ENCODE results near the gene ADCY10. TPM values are rescaled to one million over a fixed set of nuclear protein-coding genes. Genes with fewer than 3 reads are reported as not detected.

Gene ADCY10
- total and polyA plus RNA-seq, 2 experiments from 2014 or later: not detected

GRCh38 chr1:167799747-167800146 is 114.2 kb downstream of the ADCY10 start:
- peaks cover 11% of the 10 kb centered on the region; the same call in 2 of the 3 replicates for H3K36me3 Mint-ChIP-seq (ENCODE audit: low read depth)
- TF ChIP-seq ZNF114 (CRISPR knock-in tag; IDR thresholded peaks at IDR 0.05): no peak
- TF ChIP-seq STAT1 (IDR thresholded peaks at IDR 0.05; ENCODE audit: unreplicated experiment): no peak
- no peak for TF ChIP-seq NANOG (IDR thresholded peaks at IDR 0.05; ENCODE audit: borderline replicate concordance)
- TF ChIP-seq EZH2phosphoT487 (IDR thresholded peaks at IDR 0.05; ENCODE audit: unreplicated experiment): no peak
- TF ChIP-seq REST (IDR thresholded peaks at IDR 0.05; ENCODE audit: unreplicated experiment): no peak
- TF ChIP-seq ZNF462 (CRISPR knock-in tag; IDR thresholded peaks at IDR 0.05): no peak
- no peak for TF ChIP-seq ETS1 (IDR thresholded peaks at IDR 0.05)
- Histone ChIP-seq H2AFZ (no peak overlapping the region), H3K27me3 (ENCODE audit: insufficient read depth) (no peaks in the 10 kb centered on the region), H3F3A (replicated peaks; ENCODE audit: low read depth) (0 out of 2 replicates have a peak, but pooled peaks cover 2% of the 10 kb centered on the region), H3K36me3 (ENCODE audit: insufficient read depth) (0 out of 2 replicates have a peak, but pooled peaks cover 3% of the 10 kb centered on the region), H3K4me1 (ENCODE audit: insufficient read depth) (peaks cover 17% of the 10 kb centered on the region), H3K4me2 (no peak overlapping the region), H3K27ac (ENCODE audit: low read depth) (no peak overlapping the region), H4K20me1 (replicated peaks; ENCODE audit: insufficient read depth) (no peaks in the 10 kb centered on the region), H3K79me2 (replicated peaks; ENCODE audit: insufficient read depth) (no peaks in the 10 kb centered on the region), H3K9me2 (ENCODE audit: insufficient read depth) (peaks cover 4% of the 10 kb centered on the region; the same call in 1 of the 2 replicates), H3K4me3 (no peak overlapping the region)
- ATAC-seq (no peak), DNase-seq (ENCODE audit: low spot score) (no peak)
- peaks cover 15% of the 10 kb centered on the region for H3K4me1 Mint-ChIP-seq
- H3K27ac Mint-ChIP-seq: no peak overlapping the region
- H3K9me3 Mint-ChIP-seq: peaks cover 17% of the 10 kb centered on the region
- H3K27me3 Mint-ChIP-seq (ENCODE audit: insufficient read depth, low read depth, poor library complexity): peaks cover 8% of the 10 kb centered on the region
- H3K4me3 Mint-ChIP-seq: no peak overlapping the region

Data from GM23338 (cell line).